Colonic mucosa (tissue), 4 donors: ENCODE results near the gene OXSM. TPM values are rescaled to one million over a fixed set of nuclear protein-coding genes. Genes with fewer than 3 reads are reported as not detected.

Experiments
- DNase-seq: peaks from one replicate; pipeline ENCODE4 v3.0.0-alpha.2; 2020
- H3K27ac ChIP-seq: fragments of 200-600 bp; one replicate; pipeline ENCODE4 v1.8.0; 2021
- H3K27me3 ChIP-seq: fragments of 200-600 bp; one replicate; pipeline ENCODE4 v1.8.0; 2021
- H3K36me3 ChIP-seq: fragments of 200-600 bp; one replicate; pipeline ENCODE4 v1.8.0; 2021
- H3K4me1 ChIP-seq: fragments of 200-600 bp; one replicate; pipeline ENCODE4 v1.8.0; 2021; ENCODE audit warnings: mild to moderate bottlenecking
- H3K4me3 ChIP-seq: fragments of 200-600 bp; one replicate; pipeline ENCODE4 v1.8.0; 2021
- H3K9ac ChIP-seq, 2 donors: one replicate each; pipeline ENCODE4 v1.7.0; 2013; ENCODE audit warnings: control low read depth in 2 of 2, low read depth in 2 of 2, low read length in 2 of 2
- H3K9me3 ChIP-seq: fragments of 200-600 bp; one replicate; pipeline ENCODE4 v1.8.0; 2021
- CTCF ChIP-seq: fragments of 200-600 bp; IDR thresholded peaks from one replicate; pipeline ENCODE4 v1.8.0; 2022; ENCODE audit warnings: antibody characterized with exemption, mild to moderate bottlenecking
- intact Hi-C: fragments of 100-400 bp; cut with DNase I; formaldehyde crosslinking; loops from one replicate; pipeline ENCODE4 v1.14.1; 2022
- total RNA-seq, 2 donors: library from RNA; stranded (reverse); fragmentation: NEBNext Ultra II Directional in 1 of 2; extraction: Animal tissue kit (Norgen Biotek cat#: 25700) in 1 of 2; gene quantifications; one replicate each; pipeline ENCODE4 v1.2.1, GENCODE V29; 2021
- donor health status: healthy.
- donor health status: DM: no; HTN: no; CAD: no.
- donor health status: DM: no; HTN: no; CAD: no.

OXSM gene
- total RNA-seq, 2 donors from 2014 or later, result 14.5 to 23.3 TPM

GRCh38 chr3:25837038-25837437 is 47.1 kb downstream of the OXSM start:
- no peak overlapping the region for H3K4me3 ChIP-seq
- DNase-seq, result no peak
- H3K9ac ChIP-seq, result no peak overlapping the region
- intact Hi-C loops, result no loop called here
- no peak for TF ChIP-seq CTCF
- no peaks in the 10 kb centered on the region for H3K36me3 ChIP-seq
- H3K27ac ChIP-seq, result no peak overlapping the region
- H3K9me3 ChIP-seq, result no peaks in the 10 kb centered on the region
- H3K4me1 ChIP-seq, result no peaks in the 10 kb centered on the region
- H3K27me3 ChIP-seq, result no peaks in the 10 kb centered on the region

GRCh38 chr3:25840099-25840498 is 50.2 kb downstream of the OXSM start:
- H3K27ac ChIP-seq, result no peak overlapping the region
- no peak overlapping the region for H3K4me3 ChIP-seq
- TF ChIP-seq CTCF, result no peak
- H3K9me3 ChIP-seq, result no peaks in the 10 kb centered on the region
- intact Hi-C loops, result no loop called here
- H3K27me3 ChIP-seq, result no peaks in the 10 kb centered on the region
- DNase-seq, result no peak
- no peaks in the 10 kb centered on the region for H3K36me3 ChIP-seq
- no peaks in the 10 kb centered on the region for H3K4me1 ChIP-seq
- H3K9ac ChIP-seq, result no peak overlapping the region

- Histone ChIP-seq H3K9ac (no peak overlapping the region), H3K4me3 (no peak overlapping the region), H3K27me3 (no peaks in the 10 kb centered on the region), H3K36me3 (no peaks in the 10 kb centered on the region), H3K4me1 (no peaks in the 10 kb centered on the region), H3K9me3 (no peaks in the 10 kb centered on the region), H3K27ac (no peak overlapping the region)
- TF ChIP-seq CTCF, result no peak
- intact Hi-C loops, result no loop called here
- DNase-seq, result no peak
Measured at GRCh38 chr3:25843332-25843731, 53.4 kb downstream of the OXSM start.

Other genes starting within 250 kb of the OXSM start
- gene TOP2B, start 125.2 kb upstream of the OXSM start, total RNA-seq, result 100 to 1,000 TPM; 105 TPM
- 10 to 100 TPM; 50.3 to 50.5 TPM for gene NGLY1, start 6.6 kb upstream of the OXSM start, total RNA-seq